ENCODE results near the gene GAD1.

GRCh38 chr2:170818036-170818751 is 1.5 kb downstream of the GAD1 start:
- TF ChIP-seq CTCF (conservative IDR thresholded peaks at IDR 0.05 in 1 of 2, IDR thresholded peaks at IDR 0.05 in 1 of 2; ENCODE audit: extremely low read depth in 1 of 2, insufficient read depth in 1 of 2, low read depth in 1 of 2, low read length in 2 of 2) (no peak), EZH2 (IDR thresholded peaks at IDR 0.05; ENCODE audit: borderline replicate concordance, low read length) (no peak)

Data from mammary epithelial cell (primary cell).